HG03469 (cell line): Measurements from ENCODE around the gene CASP3.
"Not testable (repeated sequence)": the region's sequence is repeated elsewhere in the genome, so short reads cannot be mapped to it uniquely, and the experiment has no call there.

Experiments used
- ATAC-seq: cut with Tn5 transposase; IDR thresholded peaks from one replicate; pipeline ENCODE4 v1.9.1; 2021; ENCODE audit warnings: mild to moderate bottlenecking, moderate library complexity, moderate number of reproducible peaks; ENCODE audit not compliant: unreplicated experiment

The CASP3 gene

GRCh38 chr4:184664445-184665210, 15.4 kb upstream of the CASP3 start:
- no peak for ATAC-seq

DNA sequence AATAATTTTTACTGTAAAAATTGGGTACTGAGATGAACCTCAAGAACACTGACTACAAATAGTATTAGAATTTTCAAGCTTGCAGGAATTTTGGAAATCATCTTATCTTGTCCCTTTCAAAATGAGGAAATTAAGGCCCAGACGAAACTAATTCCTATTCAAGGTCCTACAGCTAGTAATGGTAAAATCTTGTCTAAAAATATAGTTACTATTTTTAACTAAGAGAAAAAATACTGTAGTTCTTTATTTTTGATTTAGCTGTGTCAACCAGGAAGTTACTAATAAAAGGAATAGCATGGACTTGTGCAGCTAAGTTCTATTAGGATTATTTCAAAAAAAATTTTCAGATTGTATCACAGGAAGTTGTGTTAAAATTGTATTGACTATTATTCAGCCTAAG, 13.0 kb upstream of the CASP3 start:
- no peak for ATAC-seq

GRCh38 chr4:184660978-184661377, 11.7 kb upstream of the CASP3 start:
- ATAC-seq: no peak

DNA sequence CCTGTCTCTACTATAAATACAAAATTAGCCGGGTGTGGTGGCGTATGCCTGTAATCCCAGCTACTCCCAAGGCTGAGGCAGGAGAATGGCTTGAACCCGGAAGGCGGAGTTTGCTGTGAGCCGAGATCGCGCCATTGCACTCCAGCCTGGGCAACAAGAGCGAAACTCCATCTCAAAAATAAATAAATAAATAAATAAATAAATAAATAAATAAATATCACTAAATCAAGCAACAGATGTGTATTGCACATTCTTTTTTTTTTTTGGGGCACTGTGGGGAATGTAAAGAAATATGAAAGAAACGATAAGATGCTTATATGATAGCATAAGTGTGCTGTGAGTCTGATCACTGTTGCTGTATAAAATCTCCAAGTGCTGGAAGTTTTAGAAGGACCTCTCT, 8.6 kb upstream of the CASP3 start:
- not testable (repeated sequence) for ATAC-seq

DNA sequence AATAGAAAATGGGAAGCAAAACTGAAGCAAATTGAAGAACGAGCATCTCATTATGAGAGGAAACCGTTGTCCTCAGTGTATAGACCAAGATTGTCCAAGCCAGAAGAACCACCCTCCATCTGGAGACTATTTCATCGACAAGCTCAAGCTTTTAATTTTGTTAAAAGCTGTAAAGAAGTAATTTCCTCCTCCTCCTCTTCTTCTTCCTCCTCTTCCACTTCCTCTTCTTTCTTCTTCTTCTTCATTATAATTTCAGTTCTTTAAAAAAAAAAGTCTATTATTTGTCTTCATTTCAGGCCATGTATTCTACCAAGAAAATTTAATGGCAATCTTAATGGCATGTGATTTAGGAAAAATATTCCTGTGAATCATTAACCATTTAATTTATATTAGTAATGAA, 7.9 kb upstream of the CASP3 start:
- ATAC-seq: no peak

- ATAC-seq: no peak
Measured at GRCh38 chr4:184655889-184656869, 6.9 kb upstream of the CASP3 start.

DNA sequence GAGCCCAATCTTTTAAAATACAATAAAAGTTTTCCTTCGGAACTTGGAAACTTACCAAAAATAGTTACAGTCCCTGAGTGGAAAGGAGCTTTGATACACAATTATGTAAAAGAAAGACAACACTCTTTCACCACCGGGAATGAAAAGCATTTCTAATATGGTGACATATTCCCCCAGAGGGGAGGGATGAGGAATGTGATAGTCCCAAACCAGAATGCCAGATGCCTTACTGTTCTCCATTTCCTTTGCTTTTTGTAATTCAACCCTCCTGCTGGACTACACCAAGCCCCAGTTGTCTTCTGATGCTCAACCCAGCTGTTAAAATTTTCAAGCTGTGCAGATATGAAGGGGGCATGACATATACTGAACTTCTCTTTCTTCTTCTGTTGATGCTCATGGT, 4.4 kb upstream of the CASP3 start:
- ATAC-seq: no peak

- ATAC-seq: not testable (repeated sequence)
Measured at GRCh38 chr4:184652681-184653080, 3.4 kb upstream of the CASP3 start.

DNA sequence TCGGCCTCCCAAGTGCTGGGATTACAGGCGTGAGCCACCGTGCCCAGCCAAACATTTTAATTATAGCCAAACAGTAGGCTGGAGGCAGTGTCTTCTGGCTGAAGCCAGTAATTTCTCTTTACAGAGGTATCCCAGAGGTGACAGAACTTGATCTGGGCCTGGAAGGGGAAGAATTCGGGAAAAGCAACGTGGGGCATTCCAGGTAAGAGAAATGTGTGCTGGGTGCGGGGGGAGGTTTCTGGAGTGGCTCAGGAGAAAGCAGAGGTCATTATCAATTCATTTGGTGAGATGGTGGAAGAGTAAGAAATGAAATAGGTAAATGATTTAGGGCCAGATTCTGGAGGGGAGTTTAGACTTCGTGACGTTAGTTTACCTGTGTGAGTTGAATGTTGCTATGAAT, 2.7 kb upstream of the CASP3 start:
- ATAC-seq: no peak

- ATAC-seq: no peak
Measured at GRCh38 chr4:184649971-184650855, 966 bp upstream of the CASP3 start.

- ATAC-seq: no peak
Measured at GRCh38 chr4:184648313-184649025, 778 bp downstream of the CASP3 start.

GRCh38 chr4:184648054-184648312, 1.3 kb downstream of the CASP3 start:
- ATAC-seq: no peak

GRCh38 chr4:184647266-184648053, 1.8 kb downstream of the CASP3 start:
- no peak for ATAC-seq

DNA sequence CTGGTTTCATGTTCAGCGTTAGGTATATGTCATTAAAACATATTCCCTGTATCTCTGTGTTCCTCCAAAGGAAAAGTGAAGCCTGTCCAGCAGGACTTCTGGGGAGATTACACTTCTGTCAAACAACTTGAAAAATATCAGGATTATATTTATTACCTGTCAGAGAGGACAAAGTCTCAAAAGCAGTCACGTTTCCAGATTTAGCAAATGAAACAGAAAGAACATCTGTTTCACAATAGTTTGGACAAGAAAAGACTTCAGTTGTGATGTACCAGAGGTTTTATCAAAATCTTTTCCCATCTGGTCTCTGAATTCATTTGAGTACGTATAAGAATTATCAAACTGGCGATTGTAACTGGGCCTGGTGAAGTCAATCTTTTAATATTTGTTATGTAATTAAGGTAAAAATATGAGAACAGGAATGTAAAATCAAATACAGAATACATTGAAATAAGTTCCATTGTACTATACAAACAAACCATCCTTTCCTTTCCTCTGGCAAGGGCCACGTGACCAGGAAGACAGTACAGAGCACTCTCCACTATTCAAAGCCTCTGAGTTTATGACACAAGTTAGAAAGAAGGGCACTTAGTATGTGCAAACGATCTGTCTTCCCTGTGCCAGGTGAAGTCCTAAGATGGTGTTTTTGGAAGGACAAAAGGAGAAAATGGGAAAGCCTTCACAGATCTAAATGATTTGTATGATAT, 3.2 kb downstream of the CASP3 start:
- ATAC-seq: no peak

- ATAC-seq: no peak
Measured at GRCh38 chr4:184644553-184645307, 4.5 kb downstream of the CASP3 start.

DNA sequence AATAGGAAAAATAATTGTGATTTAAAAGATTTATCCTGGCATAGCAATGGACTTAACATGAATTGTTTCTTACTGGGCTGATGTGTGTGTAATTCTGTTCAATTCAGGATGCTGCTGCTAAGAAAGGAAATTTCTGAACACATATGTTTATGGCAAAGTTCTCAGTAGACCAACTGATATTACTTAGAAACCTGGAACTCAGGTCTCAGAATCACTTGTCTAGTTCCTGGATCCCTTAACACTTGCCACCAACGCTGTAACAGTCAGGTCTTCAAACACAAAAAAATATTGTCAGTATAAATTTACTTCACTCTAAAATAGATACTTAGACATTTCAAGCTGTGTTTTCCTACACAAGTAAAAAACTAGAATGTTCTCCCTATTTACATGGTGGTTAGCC, 5.5 kb downstream of the CASP3 start:
- ATAC-seq: no peak

- ATAC-seq: no peak
Measured at GRCh38 chr4:184641451-184641850, 7.8 kb downstream of the CASP3 start.

- no peak for ATAC-seq
Measured at GRCh38 chr4:184641022-184641421, 8.2 kb downstream of the CASP3 start.
